SU-DHL-6 (cell line): ENCODE measurements around the gene RFTN1.

Source experiments
- H2AFZ ChIP-seq: fragments of 200-600 bp; sonication (generic); 2 replicates; pipeline ENCODE4 v1.6.1; 2014; ENCODE audit warnings: low read depth, mild to moderate bottlenecking, moderate library complexity, mixed read lengths, antibody characterized with exemption, low read length; ENCODE audit not compliant: severe bottlenecking
- H3F3A ChIP-seq: fragments of 200-600 bp; shearing (Covaris generic); 2 replicates; pipeline ENCODE4 v1.6.0; 2016; ENCODE audit warnings: antibody characterized with exemption, mild to moderate bottlenecking; ENCODE audit not compliant: insufficient read depth
- H3K27ac ChIP-seq: fragments of 200-600 bp; sonication (generic); 2 replicates; pipeline ENCODE4 v1.5.1; 2016; ENCODE audit warnings: low read depth, mild to moderate bottlenecking, low read length, moderate library complexity, mixed read lengths
- H3K27me3 ChIP-seq: fragments of 200-600 bp; sonication (generic), shearing (Covaris generic); 2 replicates; pipeline ENCODE4 v1.6.0; 2014; ENCODE audit warnings: mild to moderate bottlenecking, low read length
- H3K36me3 ChIP-seq: fragments of 200-600 bp; sonication (generic); 2 replicates; pipeline ENCODE4 v1.6.1; 2014; ENCODE audit warnings: mild to moderate bottlenecking, low read length, mixed read lengths
- H3K4me2 ChIP-seq: fragments of 300-600, 200-600 bp; shearing (Covaris generic), sonication (generic); 2 replicates; pipeline ENCODE4 v1.6.0; 2014; ENCODE audit warnings: low read length, low read depth, mild to moderate bottlenecking; ENCODE audit not compliant: poor library complexity, severe bottlenecking
- H3K4me3 ChIP-seq: fragments of 200-600 bp; sonication (generic); 2 replicates; pipeline ENCODE4 v1.5.1; 2014; ENCODE audit warnings: antibody characterized with exemption, low read length, mild to moderate bottlenecking, mixed read lengths; ENCODE audit not compliant: insufficient read depth, poor library complexity, severe bottlenecking
- H3K79me2 ChIP-seq: fragments of 200-600 bp; sonication (generic); 2 replicates; pipeline ENCODE4 v1.6.1; 2014; ENCODE audit warnings: mild to moderate bottlenecking, low read length, moderate library complexity; ENCODE audit not compliant: insufficient read depth
- H3K9ac ChIP-seq: fragments of 200-600 bp; sonication (generic); 2 replicates; pipeline ENCODE4 v1.7.0; 2014; ENCODE audit warnings: mild to moderate bottlenecking, low read length
- H3K9me2 ChIP-seq: fragments of 200-600 bp; sonication (generic); replicated peaks from 2 replicates; pipeline ENCODE4 v1.6.1; 2014; ENCODE audit warnings: low read length; ENCODE audit not compliant: insufficient read depth
- H3K9me3 ChIP-seq: fragments of 200-600 bp; sonication (generic); 2 replicates; pipeline ENCODE4 v1.6.1; 2014; ENCODE audit warnings: low read length, mixed read lengths; ENCODE audit not compliant: insufficient read depth
- H4K20me1 ChIP-seq: fragments of 200-600 bp; sonication (generic); 2 replicates; pipeline ENCODE4 v1.6.1; 2014; ENCODE audit warnings: low read depth, mild to moderate bottlenecking, antibody characterized with exemption, low read length, moderate library complexity, mixed read lengths
- EZH2phosphoT487 ChIP-seq: fragments of 200-600 bp; sonication (generic), shearing (Covaris generic); conservative IDR thresholded peaks from 2 replicates; pipeline ENCODE4 v1.6.1; 2018; ENCODE audit warnings: mild to moderate bottlenecking, antibody characterized with exemption, low read length, moderate library complexity, mixed read lengths
- TF ChIP-seq, protein P1 (sequence below): fragments of 200-600 bp; sonication (generic); IDR thresholded peaks from one replicate; pipeline ENCODE4 v1.5.1; 2017; ENCODE audit warnings: antibody characterized with exemption, mild to moderate bottlenecking, low read length, moderate library complexity; ENCODE audit not compliant: insufficient read depth, poor library complexity, severe bottlenecking

RFTN1 gene

DNA sequence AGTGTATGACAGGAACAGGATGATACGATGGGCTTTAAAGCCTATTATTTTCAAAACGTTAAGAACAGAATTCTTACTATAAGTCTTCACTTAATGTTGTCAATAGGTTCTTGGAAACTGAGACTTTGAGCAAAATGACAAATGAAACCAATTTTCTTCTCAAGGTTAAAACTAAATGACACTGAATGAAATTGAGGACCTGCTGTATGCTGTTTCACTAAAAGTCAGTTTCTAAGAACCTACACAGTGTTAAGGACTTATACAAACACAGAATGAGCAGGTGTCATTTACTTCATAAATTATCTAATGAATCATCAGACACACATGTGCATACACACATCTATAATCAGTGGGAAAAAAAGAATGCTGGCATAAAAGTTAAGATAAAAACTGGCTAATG, 106.9 kb downstream of the RFTN1 start:
- no peaks in the 10 kb centered on the region for H3K27me3 ChIP-seq
- H3K9ac ChIP-seq = no peak overlapping the region
- no peak overlapping the region for H3K4me3 ChIP-seq
- no peak overlapping the region for H3K4me2 ChIP-seq
- H3K36me3 ChIP-seq = peaks cover 56% of the 10 kb centered on the region
- peak overlapping the region; percentile 44; the same call in 1 of the 2 replicates for H3K27ac ChIP-seq
- no peaks in the 10 kb centered on the region for H3K9me2 ChIP-seq
- no peaks in the 10 kb centered on the region for H3K9me3 ChIP-seq
- peaks cover 1% of the 10 kb centered on the region; the same call in 1 of the 2 replicates for H4K20me1 ChIP-seq
- TF ChIP-seq EZH2phosphoT487 = no peak
- TF ChIP-seq, protein P1, sequence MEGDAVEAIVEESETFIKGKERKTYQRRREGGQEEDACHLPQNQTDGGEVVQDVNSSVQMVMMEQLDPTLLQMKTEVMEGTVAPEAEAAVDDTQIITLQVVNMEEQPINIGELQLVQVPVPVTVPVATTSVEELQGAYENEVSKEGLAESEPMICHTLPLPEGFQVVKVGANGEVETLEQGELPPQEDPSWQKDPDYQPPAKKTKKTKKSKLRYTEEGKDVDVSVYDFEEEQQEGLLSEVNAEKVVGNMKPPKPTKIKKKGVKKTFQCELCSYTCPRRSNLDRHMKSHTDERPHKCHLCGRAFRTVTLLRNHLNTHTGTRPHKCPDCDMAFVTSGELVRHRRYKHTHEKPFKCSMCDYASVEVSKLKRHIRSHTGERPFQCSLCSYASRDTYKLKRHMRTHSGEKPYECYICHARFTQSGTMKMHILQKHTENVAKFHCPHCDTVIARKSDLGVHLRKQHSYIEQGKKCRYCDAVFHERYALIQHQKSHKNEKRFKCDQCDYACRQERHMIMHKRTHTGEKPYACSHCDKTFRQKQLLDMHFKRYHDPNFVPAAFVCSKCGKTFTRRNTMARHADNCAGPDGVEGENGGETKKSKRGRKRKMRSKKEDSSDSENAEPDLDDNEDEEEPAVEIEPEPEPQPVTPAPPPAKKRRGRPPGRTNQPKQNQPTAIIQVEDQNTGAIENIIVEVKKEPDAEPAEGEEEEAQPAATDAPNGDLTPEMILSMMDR = no peak
- H3F3A ChIP-seq = peaks cover 36% of the 10 kb centered on the region
- H2AFZ ChIP-seq = no peak overlapping the region
- H3K79me2 ChIP-seq = peaks cover 87% of the 10 kb centered on the region

DNA sequence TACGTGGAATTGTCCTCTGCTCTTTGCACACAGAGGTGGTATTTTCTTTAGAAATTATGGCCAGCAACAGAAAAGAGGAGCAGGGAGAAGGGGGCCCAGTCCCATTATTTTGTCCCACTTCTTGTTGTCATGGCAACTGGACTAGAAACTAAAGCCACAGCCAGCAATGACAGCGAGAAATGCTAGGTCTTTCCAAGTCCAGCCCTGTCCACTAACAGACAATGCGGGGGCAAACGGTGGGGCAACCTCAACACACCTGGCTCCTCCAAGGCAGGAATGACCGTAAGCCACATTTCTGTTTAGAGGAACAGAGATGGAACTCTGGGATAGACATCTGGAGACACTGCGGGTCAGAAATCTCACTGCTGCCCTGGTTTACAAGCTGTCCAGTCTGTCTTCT, 107.3 kb downstream of the RFTN1 start:
- no peak overlapping the region for H2AFZ ChIP-seq
- TF ChIP-seq EZH2phosphoT487 = no peak
- TF ChIP-seq, protein P1 = no peak
- peaks cover 87% of the 10 kb centered on the region for H3K79me2 ChIP-seq
- H3K9me3 ChIP-seq = no peaks in the 10 kb centered on the region
- H3K4me3 ChIP-seq = no peak overlapping the region
- no peak overlapping the region for H3K9ac ChIP-seq
- no peaks in the 10 kb centered on the region for H3K27me3 ChIP-seq
- H3K36me3 ChIP-seq = peaks cover 59% of the 10 kb centered on the region
- H3K27ac ChIP-seq = peak overlapping the region; percentile 44; the same call in 1 of the 2 replicates
- peaks cover 34% of the 10 kb centered on the region for H3F3A ChIP-seq
- no peaks in the 10 kb centered on the region for H3K9me2 ChIP-seq
- H4K20me1 ChIP-seq = no peaks in the 10 kb centered on the region; the same call in 1 of the 2 replicates
- no peak overlapping the region for H3K4me2 ChIP-seq

DNA sequence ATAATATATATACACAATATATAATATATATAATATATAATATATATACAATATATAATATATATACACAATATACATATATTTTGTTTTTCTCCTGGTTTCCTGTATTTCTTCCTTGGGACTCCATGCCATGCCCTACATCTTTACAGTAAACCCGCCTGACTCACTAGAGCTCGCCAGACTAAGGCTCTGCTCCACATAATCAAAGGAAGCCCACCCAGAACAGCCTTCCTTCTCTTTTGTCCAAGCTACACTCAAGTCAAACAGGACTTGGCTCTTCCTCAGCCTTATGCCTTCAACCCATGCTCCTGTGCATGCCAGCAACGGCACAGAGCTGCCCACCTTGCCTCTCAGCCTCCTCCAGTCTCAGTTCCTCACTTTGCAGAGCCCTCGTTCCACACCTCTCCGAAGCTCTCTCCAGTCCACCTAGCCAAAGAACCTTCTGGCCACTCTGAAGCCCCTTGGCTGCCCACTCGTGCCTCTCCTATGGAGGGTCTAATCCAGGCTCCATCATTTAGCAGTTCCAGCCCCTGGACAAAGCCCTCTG, 109.1 kb downstream of the RFTN1 start:
- Histone ChIP-seq H3K79me2 (peaks cover 90% of the 10 kb centered on the region), H3K4me2 (no peak overlapping the region), H3K4me3 (no peak overlapping the region), H3K36me3 (peaks cover 53% of the 10 kb centered on the region), H3K27ac (no peak overlapping the region), H3K9ac (no peak overlapping the region), H3F3A (peaks cover 34% of the 10 kb centered on the region), H3K9me3 (no peaks in the 10 kb centered on the region), H3K27me3 (no peaks in the 10 kb centered on the region), H3K9me2 (no peaks in the 10 kb centered on the region), H4K20me1 (no peaks in the 10 kb centered on the region; the same call in 1 of the 2 replicates), H2AFZ (no peak overlapping the region)
- TF ChIP-seq EZH2phosphoT487 = no peak
- TF ChIP-seq, protein P1 = no peak
